Activated naive CD4-positive, alpha-beta T cell treated with anti-CD3 and anti-CD28 coated beads, Interleukin-2, amount 50 U/mL, for 16 hours (primary cell): ENCODE data around the gene CHST10.
"Not testable (repeated sequence)": the region's sequence is repeated elsewhere in the genome, so short reads cannot be mapped to it uniquely, and the experiment has no call there.

Experiments used
- DNase-seq: peaks from one replicate; pipeline ENCODE4 v3.0.0-alpha.2; 2020

The CHST10 gene, protein sequence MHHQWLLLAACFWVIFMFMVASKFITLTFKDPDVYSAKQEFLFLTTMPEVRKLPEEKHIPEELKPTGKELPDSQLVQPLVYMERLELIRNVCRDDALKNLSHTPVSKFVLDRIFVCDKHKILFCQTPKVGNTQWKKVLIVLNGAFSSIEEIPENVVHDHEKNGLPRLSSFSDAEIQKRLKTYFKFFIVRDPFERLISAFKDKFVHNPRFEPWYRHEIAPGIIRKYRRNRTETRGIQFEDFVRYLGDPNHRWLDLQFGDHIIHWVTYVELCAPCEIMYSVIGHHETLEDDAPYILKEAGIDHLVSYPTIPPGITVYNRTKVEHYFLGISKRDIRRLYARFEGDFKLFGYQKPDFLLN

DNA sequence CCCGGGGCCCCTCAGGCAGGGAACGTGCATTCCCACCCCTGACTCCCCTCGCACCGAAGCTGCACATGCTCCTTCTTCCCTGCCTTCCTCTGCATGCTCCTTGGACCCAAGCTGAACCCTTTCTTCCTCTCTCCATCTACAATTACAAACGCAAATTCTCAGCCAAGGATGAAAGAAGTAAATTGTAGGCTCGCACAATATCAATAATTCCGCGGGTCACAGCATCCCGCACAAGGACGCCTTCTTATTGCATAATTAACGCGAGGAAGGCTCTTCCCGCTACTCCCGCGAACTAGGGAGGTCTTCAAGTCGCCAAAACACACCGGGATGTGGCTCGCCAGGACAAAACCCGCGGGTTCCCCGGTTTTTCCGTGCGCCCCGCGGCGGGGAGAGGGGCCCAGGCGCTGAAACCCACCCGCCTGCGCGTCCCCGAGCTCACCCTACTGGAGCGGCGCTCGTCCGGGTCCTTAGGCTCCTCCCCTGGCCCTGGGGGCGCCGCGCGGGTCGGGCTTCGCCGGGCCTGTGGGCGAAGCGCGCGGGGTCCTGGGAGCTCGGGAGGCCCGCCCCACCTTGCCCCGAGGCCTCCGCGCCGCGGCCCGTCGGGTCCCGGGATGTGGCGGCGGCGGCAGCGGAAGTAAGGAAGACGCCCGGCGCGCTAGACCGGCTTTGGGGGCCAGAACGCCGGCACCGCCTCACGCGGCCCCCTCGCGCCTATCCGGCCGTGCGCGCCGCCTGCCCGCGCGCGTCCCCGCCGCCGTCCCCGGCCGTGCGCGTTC is at the start of gene CHST10:
Gene CHST10, minus strand, starts transcription at position 734 of the 776 bp plus-strand sequence. CDS start 10,993 bp downstream, outside the sequence.
- peak; percentile 76 for DNase-seq

DNA sequence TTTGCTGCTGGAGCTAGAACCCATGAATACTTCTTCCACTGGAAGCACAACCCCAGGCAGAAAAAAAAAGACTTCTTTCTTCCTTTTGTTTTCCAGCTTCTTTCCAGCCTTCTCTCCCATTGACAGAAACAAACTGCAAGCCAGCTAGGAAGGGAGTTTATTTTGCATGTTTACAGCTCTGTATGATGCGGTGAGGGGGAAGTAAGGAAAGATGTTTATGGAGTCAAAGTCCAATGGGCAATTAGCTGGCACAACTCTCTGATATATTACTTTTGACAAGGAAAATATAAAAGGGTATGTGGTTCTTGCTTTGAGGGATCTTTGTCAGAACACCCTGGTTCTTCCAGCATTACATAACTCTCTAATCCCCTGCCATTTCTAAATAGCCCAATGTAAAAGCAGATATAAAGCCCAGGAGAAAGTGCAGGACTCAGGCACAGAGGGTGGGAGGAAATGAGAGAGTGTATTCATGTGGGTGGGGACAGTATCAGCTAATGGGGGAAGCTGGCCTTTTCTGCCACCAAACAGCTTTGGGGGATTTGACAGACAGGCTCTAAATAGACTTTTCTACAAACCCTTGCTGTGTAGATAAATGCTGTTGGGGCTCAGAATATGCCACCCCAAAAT is 43.5 kb upstream of the CHST10 start:
- no peak for DNase-seq

DNA sequence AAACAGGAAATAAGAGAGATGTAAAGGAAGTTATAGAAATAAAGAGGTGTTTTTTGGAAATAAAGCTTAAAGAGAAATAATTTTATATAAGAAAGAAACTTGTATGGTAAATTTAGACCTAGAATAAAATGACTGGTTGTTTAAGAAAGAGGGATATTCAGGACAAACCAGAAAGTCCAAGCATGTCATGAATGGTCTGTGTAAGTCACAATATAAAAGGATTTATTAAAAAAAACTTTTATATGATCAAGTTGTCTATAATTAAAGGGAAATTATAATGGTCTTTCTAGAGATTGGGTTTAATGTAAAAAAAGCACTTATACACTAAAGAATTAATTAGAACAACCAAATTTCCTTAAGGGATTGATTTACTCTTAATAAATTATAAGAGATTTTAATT is 38.9 kb upstream of the CHST10 start:
- not testable (repeated sequence) for DNase-seq

DNA sequence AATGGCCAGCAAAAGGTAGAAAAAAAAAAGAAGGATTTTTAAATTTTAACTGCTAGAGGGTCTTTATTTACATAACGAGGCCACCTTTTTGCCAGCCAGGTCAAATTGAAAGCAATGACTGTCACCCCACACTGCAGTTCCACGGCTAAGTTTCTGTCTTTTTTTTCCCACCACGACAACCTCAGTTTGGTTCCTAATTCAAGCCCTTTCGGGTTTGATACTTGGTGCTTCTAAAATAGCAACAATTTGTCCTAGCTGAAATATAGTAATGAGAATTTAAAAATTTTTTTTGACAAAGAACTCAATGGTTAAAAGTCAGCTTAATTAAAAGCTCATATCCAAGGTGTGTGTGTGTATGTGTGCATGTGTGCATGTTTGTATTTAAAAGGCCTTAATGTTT is 36.4 kb upstream of the CHST10 start:
- no peak for DNase-seq

DNA sequence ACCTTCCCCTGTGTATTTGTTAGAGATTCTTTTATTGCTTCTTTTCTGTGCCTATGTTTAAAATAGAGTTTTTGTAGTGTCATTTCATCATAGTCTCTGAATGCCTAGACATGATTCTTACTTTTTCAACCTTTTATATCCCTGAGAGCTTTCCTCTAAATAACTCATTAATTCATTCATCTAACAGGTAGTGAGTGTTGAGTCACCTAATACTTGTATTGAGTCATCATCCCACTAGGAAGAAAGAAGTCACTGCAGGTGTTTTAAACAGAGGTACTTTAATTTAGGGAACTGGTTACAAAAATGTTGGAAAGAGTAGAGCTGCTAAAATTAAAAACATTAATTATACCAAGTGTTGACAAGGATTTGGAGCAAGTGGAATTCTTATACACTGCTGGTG is 34.3 kb upstream of the CHST10 start:
- no peak for DNase-seq

DNA sequence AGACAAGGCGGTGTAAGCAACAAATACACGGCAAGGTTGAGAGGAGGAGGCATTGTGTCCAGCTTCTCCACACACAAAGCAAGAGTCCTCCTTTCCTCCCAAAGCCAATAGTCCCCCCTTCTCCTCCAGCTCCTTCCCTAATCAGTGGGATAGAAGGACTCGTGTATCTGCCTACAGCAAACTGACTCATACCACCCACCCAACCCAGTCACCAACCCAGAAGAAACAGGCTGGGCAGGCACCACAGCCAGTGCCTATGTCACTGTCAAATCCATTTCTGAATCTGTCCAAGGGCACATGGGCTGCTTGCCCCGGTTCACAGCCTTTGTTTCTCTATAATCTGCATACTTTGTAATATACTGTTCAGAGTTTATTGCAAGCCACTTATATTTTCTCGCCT is 33.6 kb upstream of the CHST10 start:
- DNase-seq = no peak

DNA sequence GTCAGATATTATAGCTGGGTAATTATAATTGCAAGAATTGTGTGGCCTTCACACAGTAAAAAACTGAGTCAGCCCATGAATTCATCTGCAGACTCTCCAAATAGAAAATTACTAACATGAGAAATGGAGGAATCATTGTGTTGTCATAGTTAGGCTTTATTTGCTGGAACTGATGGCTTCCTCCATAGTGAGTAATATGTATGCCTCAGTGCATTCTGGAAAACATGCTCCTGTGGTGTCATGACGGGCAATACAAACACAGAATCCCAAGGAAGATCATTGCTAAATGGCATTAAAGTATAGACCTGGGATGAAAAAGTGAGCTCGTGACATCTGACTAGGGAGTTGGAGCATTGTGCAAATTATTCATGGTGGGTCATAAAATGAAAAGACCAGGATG is 29.2 kb upstream of the CHST10 start:
- no peak for DNase-seq

DNA sequence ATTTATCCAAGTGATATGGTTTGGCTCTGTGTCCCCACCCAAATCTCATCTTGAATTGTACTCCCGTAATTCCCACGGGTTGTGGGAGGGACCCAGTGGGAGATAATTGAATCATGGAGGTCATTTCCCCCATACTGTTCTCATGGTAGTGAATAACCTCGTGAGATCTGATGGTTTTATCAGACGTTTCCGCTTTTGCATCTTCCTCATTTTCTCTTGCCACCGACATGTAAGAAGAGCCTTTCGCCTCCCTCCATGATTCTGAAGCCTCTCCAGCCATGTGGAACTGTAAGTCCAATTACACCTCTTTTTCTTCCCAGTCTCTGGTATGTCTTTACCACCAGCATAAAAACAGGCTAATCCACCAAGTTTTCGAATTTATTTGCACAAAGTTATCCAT is 20.3 kb upstream of the CHST10 start:
- no peak for DNase-seq

DNA sequence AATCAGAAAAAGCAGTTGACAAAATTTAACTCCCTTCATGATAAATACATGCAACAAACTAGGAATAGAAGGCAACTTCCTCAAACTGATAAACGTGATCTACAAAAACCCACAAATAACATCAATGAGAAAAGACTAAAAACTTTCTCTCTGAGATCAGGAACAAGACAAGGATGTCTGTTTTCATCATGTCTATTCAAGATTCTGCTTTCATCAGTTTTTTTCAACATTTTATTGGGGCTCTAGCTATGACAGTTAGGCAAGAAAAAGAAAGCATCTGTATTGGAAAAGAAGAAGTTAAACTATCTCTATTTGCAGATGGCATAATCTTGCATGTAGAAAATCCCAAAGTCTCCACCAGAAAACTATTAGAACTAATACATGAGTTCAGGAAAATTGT is 12.3 kb upstream of the CHST10 start:
- DNase-seq = no peak

DNA sequence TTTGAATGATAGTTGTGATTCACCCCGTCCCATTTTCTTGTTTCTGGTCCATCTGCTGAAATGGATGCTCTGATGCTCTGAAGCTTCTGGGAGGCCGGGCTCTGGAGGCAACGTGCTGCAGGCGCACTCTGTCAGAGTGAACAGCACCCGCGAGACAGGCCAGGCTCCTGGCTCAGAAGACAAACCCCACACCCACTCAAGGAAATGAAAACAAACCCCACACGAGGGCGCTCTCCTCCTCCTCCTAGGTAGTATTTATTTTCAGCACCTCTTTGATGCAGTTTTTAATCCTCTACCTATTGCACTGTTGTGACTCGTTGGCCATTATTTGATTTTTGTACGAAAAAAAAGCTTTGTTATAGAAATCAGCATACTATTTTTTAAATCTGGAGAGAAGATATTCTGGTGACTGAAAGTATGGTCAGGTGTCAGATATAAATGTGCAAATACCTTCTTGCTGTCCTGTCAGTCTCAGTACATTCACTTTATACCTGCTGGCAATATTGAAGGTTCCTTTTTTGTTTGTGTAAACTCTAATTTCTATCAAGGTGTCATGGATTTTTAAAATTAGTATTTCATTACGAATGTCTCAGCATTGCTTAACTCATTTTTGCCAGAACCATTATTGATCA is 10.3 kb upstream of the CHST10 start:
- peak; percentile 77 for DNase-seq

DNA sequence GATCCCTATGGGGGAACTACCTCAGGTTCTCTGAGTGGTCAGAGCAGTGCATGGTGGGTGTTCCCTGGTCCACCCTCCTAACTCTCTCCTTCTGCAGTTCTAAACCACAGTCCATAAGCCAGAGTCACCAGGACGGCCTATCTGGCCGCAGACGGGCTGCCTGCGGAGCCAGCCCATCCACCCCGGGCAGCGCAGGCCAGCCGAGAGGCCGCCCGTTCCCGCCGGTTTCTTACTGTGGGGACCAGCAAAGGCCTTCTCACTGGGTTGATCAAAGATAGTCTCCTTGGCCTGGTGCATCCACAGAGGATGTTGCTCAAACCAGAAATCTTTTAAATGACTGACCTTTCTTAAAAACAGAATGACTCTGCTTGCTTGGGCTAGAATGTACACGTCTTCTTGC is 9.6 kb upstream of the CHST10 start:
- DNase-seq = no peak

DNA sequence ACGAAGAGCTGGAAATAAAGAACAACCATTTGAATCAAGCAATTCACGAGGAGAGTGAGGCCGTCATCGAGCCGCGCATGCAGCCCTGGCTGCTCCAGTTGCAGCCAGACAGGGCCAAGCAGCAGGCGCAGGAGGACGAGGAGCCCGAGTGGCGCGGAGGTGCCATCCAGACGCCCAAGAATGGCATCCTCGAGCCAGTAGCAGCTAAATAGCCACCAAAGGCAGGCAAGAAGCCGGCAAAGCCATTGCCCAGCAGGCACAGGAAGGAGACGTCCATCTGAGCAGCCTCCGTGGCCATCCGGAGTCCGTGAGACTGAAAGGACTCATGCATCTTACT is 8.9 kb upstream of the CHST10 start:
- DNase-seq = no peak

DNA sequence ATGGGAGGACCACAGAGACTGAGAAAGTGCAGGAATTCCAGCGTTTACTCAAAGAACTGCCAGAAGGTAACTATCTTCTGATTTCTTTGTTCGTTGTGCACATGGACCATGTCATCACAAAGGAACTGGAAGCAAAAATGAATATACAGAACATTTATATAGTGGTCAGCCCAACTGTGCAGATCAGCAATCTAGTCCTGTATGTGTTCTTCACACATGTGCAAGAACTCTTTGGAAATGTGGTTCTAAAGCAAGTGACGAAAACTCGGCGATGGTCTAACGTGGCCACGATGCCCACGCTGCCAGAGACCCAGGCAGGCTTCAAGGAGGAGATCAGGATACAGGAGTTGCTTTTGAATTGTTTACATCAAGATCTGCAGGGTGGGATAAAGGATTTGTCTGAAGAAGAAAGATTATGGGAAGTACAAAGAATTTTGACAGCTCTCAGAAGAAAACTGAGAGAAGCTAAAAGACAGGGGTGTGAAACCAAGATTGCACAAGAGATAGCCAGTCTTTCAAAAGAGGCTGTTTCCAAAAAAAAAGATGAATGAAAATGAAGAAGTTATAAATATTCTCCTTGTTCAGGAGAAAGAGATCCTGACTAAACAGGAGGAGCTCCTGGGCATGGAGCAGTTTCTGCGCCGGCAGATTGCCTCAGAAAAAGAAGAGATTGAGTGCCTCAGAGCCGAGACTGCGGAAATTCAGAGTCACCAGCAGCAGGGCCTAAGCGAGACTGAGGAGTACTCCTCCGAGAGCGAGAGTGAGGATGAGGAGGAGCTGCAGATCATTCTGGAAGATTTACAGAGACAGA is 8.3 kb upstream of the CHST10 start:
- no peak for DNase-seq

DNA sequence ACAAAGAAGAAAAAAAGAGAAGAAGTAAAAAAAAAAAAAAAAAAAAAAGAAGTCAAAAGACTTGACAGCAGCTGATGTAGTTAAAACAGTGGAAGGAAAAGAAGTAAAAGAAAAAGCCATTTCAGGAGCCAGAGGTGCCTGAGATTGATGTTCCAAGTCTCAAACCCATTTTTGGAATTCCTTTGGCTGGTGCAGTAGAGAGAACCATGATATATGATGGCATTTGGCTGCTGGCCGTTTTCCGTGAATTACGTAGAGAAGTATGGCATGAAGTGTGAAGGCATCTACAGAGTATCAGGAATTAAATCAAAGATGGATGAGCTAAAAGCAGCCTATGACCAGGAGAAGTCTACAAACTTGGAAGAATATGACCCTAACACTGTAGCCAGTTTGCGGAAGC is 7.6 kb upstream of the CHST10 start:
- DNase-seq = no peak

DNA sequence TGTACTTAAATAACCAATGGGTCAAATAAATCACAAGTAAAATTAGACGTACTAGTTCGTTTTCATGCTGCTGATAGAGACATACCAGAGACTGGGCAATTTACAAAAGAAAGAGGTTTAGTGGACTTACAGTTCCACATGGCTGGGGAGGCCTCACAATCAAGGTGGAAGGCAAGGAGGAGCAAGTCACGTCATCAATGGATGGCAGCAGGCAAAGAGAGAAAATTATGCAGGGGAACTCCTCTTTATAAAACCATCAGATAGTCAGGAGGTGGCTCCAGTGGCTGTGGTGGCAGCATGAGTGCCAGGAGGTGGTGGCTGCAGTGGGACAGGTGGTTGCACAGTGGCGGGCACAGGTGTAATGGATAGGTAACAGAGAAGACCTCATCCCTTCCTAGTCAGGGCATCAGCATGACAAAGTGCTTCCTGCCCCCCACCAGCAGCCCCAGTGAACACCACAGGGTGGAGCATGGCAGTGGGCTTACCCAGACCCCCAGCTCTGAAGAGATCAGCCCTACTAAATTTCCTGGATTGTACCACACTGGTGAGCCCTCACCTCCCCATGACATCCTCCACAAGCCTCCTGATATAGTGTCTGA is 6.9 kb upstream of the CHST10 start:
- DNase-seq = no peak

DNA sequence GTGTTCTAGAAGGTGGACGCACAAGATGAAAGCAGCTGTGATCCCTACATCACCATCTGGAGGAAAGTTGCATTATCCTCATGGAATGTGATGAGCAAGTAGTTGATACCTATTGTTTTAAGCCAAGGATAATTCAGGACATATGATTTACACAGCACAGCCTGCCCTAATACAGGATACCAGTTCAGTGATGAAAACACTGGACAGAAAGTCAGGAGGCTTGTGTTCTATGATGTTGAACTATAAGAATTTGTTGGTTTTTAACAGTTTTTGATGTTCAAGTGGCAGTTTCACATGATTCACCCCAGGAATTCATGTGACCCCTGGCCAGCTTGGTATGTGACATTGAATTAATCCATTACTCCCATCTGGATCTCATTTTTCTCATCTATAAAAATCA is 6.2 kb upstream of the CHST10 start:
- no peak for DNase-seq

DNA sequence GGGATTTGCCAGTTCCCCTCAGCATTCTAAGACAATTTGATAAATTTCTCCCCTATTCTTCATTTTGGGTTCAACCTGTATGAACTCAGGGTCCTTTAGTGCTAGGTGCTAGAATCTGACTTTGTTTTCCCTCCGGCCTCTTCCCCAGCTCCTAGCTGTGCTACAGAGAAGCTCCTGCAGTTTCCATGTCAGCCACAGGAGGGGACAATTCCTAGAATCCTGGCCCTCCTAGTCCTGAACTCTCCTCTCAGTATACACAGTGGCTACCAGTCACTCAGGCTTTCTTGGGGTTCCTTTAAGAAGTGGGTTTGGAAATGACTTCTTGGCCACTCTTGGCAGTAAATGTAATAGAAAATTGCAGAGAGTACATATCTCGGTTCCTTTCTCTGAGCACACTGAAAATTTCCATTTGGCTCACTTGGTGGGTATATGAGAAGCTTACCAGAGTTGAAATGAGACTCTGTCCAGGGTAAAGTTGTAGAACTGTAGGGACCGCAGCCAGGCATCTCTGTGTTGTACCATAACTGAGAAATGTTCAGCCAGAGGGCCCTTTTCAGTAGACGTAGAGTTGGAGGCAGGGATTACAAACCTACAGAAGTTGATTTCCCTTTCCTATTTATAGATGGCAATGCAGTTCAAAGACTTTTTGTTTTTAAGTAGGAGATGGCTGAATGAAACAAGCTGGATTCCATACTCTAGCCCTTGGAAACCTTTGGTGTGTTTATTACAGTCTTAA is 5.0 kb upstream of the CHST10 start:
- no peak for DNase-seq

DNA sequence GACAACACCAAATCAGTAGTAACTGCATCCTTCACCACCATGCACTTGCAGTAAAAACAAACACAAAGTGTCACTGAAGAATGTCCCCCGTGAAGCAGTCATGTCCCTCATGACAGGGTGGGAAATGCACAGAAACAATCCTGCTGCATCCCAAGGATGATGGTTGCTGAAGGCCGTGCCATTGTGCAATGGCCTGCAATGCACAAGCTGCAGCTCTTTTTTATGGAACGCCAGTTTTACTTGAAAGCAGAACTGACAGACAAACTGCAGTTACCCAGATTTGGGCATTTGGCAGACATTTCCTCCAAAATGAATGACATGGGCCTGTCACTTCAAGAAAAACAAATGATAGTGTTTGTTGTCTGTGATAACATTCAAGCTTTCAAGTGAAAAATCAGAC is 2.4 kb upstream of the CHST10 start:
- no peak for DNase-seq

DNA sequence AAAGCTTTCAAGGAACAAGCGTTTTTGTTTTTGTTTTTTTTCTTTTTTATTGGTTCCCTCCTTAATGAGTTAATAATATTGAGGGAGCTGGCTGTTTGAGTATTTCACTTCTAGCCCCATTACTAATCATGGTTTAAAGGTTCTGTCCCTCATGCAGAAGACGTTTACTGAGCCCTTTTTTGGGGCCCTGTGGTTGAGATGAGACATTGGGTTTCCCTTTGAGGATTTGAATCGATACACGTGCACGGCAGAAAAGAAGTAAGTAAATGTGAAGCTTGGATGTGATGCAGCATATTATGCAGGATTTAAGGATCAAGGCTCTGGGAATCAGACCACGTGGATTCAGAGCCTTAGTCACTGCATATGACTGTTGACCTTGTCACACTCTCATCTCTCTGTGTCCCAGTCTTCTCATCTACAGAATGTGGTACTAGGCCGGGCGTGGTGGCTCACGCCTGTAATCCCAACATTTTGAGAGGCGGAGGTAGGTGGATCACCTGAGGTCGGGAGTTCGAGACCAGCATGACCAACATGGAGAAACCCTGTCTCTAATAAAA is 1.0 kb upstream of the CHST10 start:
- DNase-seq = no peak

DNA sequence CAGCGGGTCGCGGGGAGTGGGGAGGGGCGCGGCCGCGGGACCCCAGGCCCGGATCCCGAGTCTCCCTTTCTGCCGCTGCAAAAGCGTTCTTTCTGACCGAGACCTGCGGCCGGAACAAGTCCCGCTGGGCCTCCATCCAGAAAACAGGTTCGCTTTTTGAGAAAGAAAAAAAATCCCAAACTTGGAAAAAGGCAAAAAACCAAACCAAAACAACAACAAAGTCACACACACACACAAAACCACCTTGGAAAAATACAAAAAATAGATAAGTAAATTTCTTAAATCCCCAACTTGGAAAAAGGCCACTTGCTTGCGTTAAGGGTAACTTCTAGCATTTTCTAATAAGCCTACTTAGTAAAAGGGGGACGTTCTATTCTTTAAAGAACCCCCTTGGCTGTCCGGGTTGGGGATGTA is 250 bp upstream of the CHST10 start:
- no peak for DNase-seq

DNA sequence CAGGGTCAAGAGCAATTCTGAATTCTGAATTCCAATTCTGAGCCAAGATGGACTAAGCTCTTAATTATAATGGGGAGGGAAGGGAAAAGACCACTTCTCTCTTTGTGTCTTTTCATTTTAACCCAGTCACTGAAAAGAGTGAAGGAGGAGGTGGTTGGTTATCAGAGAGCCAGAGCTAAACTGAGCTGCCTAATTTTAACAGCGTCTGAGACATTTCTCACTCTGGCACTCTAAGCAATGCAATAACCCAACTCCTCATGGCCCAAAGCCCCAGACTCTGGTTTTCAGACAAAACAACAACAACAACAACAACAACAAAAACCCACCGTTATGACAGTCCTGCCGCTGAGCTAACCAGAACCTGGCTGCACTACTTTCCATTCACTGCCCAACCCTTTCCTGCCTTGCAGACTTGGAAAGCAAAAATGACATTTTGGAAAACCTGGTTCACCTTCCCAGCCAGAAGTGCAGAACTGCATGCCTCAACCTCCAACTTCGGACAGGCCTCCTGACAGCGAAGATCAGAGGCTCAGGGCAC is 1.0 kb downstream of the CHST10 start:
- DNase-seq = no peak
